H1 (cell line): ENCODE measurements around the gene CDKL4.

ENCODE experiments used
- CHD2 ChIP-seq: IDR thresholded peaks from 2 replicates; pipeline ENCODE4 v1.6.1; 2012; ENCODE audit warnings: low read length, improper control_type of control experiment
- FOSL1 ChIP-seq: IDR thresholded peaks from 2 replicates; pipeline ENCODE4 v1.6.1; 2011; ENCODE audit warnings: mild to moderate bottlenecking, low read depth, low read length, moderate library complexity; ENCODE audit not compliant: insufficient read depth
- JUND ChIP-seq: IDR thresholded peaks from 2 replicates; pipeline ENCODE4 v1.6.1; 2011; ENCODE audit warnings: mild to moderate bottlenecking, improper control_type of control experiment, low read length
- SUZ12 ChIP-seq: fragments of 200-600 bp; sonication (generic); IDR thresholded peaks from 2 replicates; pipeline ENCODE4 v1.6.1; 2012; ENCODE audit warnings: mild to moderate bottlenecking, inconsistent platforms, low read length, moderate library complexity, mixed read lengths
- TF ChIP-seq, protein P1 (sequence below), 3 experiments: IDR thresholded peaks; 1 replicate in 2 of 3; 2 replicates in 1 of 3; pipeline versions ENCODE4 v1.5.1 to v1.6.1; 2011; ENCODE audit warnings: low read length in 3 of 3, mild to moderate bottlenecking in 3 of 3, inconsistent platforms in 2 of 3, low read depth in 1 of 3, moderate library complexity in 1 of 3; ENCODE audit not compliant: insufficient read depth in 1 of 3; ENCODE audit errors: control extremely low read depth in 1 of 3

DNA sequence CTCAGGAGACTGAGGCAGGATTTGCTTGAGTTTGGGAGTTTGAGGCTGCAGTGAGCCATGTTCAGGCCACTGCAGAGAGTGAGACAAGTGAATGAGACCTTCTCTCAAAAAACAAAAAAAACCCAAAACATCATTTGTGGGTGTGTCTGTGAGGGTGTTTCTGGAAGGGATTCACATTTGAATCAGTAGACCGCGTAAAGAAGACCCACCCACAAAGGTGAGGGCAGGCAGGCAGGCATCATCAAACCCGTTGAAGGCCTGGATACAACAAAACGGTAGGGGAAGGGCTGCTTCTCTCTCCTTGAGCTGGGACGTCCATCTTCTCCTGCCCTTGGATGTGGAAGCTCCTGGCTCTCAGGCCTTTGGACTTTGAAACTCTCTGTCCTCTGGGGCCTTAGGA lies 25.4 kb downstream of the CDKL4 start:
- TF ChIP-seq CHD2 (no peak), SUZ12 (no peak), JUND (no peak), FOSL1 (no peak)
- TF ChIP-seq, protein P1, sequence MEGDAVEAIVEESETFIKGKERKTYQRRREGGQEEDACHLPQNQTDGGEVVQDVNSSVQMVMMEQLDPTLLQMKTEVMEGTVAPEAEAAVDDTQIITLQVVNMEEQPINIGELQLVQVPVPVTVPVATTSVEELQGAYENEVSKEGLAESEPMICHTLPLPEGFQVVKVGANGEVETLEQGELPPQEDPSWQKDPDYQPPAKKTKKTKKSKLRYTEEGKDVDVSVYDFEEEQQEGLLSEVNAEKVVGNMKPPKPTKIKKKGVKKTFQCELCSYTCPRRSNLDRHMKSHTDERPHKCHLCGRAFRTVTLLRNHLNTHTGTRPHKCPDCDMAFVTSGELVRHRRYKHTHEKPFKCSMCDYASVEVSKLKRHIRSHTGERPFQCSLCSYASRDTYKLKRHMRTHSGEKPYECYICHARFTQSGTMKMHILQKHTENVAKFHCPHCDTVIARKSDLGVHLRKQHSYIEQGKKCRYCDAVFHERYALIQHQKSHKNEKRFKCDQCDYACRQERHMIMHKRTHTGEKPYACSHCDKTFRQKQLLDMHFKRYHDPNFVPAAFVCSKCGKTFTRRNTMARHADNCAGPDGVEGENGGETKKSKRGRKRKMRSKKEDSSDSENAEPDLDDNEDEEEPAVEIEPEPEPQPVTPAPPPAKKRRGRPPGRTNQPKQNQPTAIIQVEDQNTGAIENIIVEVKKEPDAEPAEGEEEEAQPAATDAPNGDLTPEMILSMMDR (IDR thresholded peaks at IDR 0.05; ENCODE audit: control extremely low read depth in 1 of 3, insufficient read depth in 1 of 3, low read depth in 1 of 3, low read length in 3 of 3): no peak
